ENCODE measurements around the gene LRRTM2. TPM values are rescaled to one million over a fixed set of nuclear protein-coding genes. Genes with fewer than 3 reads are reported as not detected.

LRRTM2 gene
- total and polyA plus RNA-seq, 10 donors: 0.02 to 3.9 (median 1.0) TPM

- H3K9me3 ChIP-seq: no peaks in the 10 kb centered on the region
- H3K36me3 ChIP-seq: peaks cover 0 to 78% (median 15%) of the 10 kb centered on the region in 6 donors
- peaks cover 0 to 41% (median 3%) of the 10 kb centered on the region in 6 donors for H3K4me1 ChIP-seq
- intact Hi-C loops (cut with DNase I; ENCODE audit: low total_unique reads): no loop called here
- no peak overlapping the region for H3K4me3 ChIP-seq
- H3K27ac ChIP-seq: peak overlapping the region in 5 of 8 donors; percentile 21 to 65 (median 34)
- no peaks in the 10 kb centered on the region for H3K27me3 ChIP-seq (replicated peaks in 1 of 7)
- no peak for TF ChIP-seq POLR2A (IDR thresholded peaks at IDR 0.05)
- TF ChIP-seq CTCF (IDR thresholded peaks at IDR 0.05 in 8 of 11, conservative IDR thresholded peaks at IDR 0.05 in 3 of 11): no peak
- no peak for TF ChIP-seq POLR2AphosphoS5 (IDR thresholded peaks at IDR 0.05)
- no peak for DNase-seq
- 77 to 86% (median 83%) methylated on average over 10 of the region's 10 CpGs for WGBS, 5 donors
These were observed 28.1 kb upstream of the LRRTM2 start for GRCh38 chr5:138903130-138903775.

GRCh38 chr5:138901716-138902115, 26.6 kb upstream of the LRRTM2 start:
- Histone ChIP-seq H3K9me3 (no peaks in the 10 kb centered on the region), H3K36me3 (peaks cover 0 to 70% (median 12%) of the 10 kb centered on the region in 6 donors), H3K4me3 (no peak overlapping the region), H3K27me3 (replicated peaks in 1 of 7) (no peaks in the 10 kb centered on the region), H3K4me1 (peaks cover 0 to 41% (median 3%) of the 10 kb centered on the region in 6 donors), H3K27ac (peak overlapping the region in 6 of 8 donors; percentile 2 to 82 (median 72))
- TF ChIP-seq POLR2A (IDR thresholded peaks at IDR 0.05): no peak
- no peak for TF ChIP-seq POLR2AphosphoS5 (IDR thresholded peaks at IDR 0.05)
- TF ChIP-seq CTCF (IDR thresholded peaks at IDR 0.05 in 8 of 11, conservative IDR thresholded peaks at IDR 0.05 in 3 of 11): no peak
- intact Hi-C loops (cut with DNase I; ENCODE audit: low total_unique reads): no loop called here
- 70 to 93% (median 85%) methylated on average over 2 of the region's 2 CpGs for WGBS, 5 donors
- no peak for DNase-seq

GRCh38 chr5:138900281-138900965, 25.3 kb upstream of the LRRTM2 start:
- no peak for DNase-seq
- TF ChIP-seq CTCF (IDR thresholded peaks at IDR 0.05 in 8 of 11, conservative IDR thresholded peaks at IDR 0.05 in 3 of 11): no peak
- peak in 1 of 3 donors; percentile 9 for TF ChIP-seq POLR2A (IDR thresholded peaks at IDR 0.05)
- peak in 1 of 3 donors; percentile 59 for TF ChIP-seq POLR2AphosphoS5 (IDR thresholded peaks at IDR 0.05)
- peaks cover 0 to 41% (median 3%) of the 10 kb centered on the region in 6 donors for H3K4me1 ChIP-seq
- intact Hi-C loops (cut with DNase I; ENCODE audit: low total_unique reads): no loop called here
- H3K9me3 ChIP-seq: no peaks in the 10 kb centered on the region
- peaks cover 0 to 60% (median 11%) of the 10 kb centered on the region in 6 donors for H3K36me3 ChIP-seq
- H3K27ac ChIP-seq: peak overlapping the region in 7 of 8 donors; percentile 24 to 82 (median 71)
- WGBS, 5 donors: 31 to 45% (median 35%) methylated on average over 6 of the region's 6 CpGs
- H3K4me3 ChIP-seq: no peak overlapping the region
- no peaks in the 10 kb centered on the region for H3K27me3 ChIP-seq (replicated peaks in 1 of 7)

GRCh38 chr5:138898742-138899141, 23.6 kb upstream of the LRRTM2 start:
- Histone ChIP-seq H3K27ac (peak overlapping the region in 4 of 8 donors; percentile 63 to 82 (median 72)), H3K36me3 (peaks cover 0 to 46% (median 0%) of the 10 kb centered on the region in 6 donors), H3K4me1 (peaks cover 0 to 41% (median 3%) of the 10 kb centered on the region in 6 donors), H3K9me3 (no peaks in the 10 kb centered on the region), H3K27me3 (replicated peaks in 1 of 7) (no peaks in the 10 kb centered on the region), H3K4me3 (no peak overlapping the region)
- TF ChIP-seq POLR2A (IDR thresholded peaks at IDR 0.05) (no peak), CTCF (IDR thresholded peaks at IDR 0.05 in 8 of 11, conservative IDR thresholded peaks at IDR 0.05 in 3 of 11) (no peak), POLR2AphosphoS5 (IDR thresholded peaks at IDR 0.05) (no peak)
- DNase-seq: no peak
- intact Hi-C loops (cut with DNase I; ENCODE audit: low total_unique reads): no loop called here
- WGBS, 5 donors: 89 to 95% (median 93%) methylated on average over 2 of the region's 2 CpGs
